Caco-2 (cell line): ENCODE data around the gene BOD1L2. TPM values are rescaled to one million over a fixed set of nuclear protein-coding genes. Genes with fewer than 3 reads are reported as not detected.

Source experiments
- BruUV-seq: library from RNA; stranded (reverse); fragments of 400-500 nt; replicated peaks from 2 replicates; lab custom pipeline; 2021; lab: Mats Ljungman, UMichigan
- CTCF ChIA-PET: fragments of 300-600 bp; sonication (Branson Sonifier 250); formaldehyde crosslinking; loops from one replicate; lab custom pipeline; 2022; ENCODE audit warnings: antibody characterized with exemption; lab: Charles Lee
- POLR2A ChIA-PET: fragments of 300-600 bp; sonication (Branson Sonifier 250); formaldehyde crosslinking; loops from one replicate; lab custom pipeline; 2022; ENCODE audit warnings: antibody characterized with exemption; lab: Charles Lee
- DNase-seq, 2 experiments: peaks; one replicate each; pipeline versions ENCODE4 v3.0.0 to v3.0.0-alpha.2; 2020 to 2022
- H3K27me3 ChIP-seq: replicated peaks from 2 replicates; pipeline ENCODE4 v1.6.0; 2011; ENCODE audit warnings: low read length; ENCODE audit not compliant: control insufficient read depth, insufficient read depth
- H3K36me3 ChIP-seq: 2 replicates; pipeline ENCODE4 v1.5.1; 2011; ENCODE audit warnings: low read length; ENCODE audit not compliant: control insufficient read depth, insufficient read depth
- H3K4me1 ChIP-seq: fragments of 250-450 bp; sonication (Bioruptor Pico); 2 replicates; pipeline ENCODE4 v1.5.1; 2020; ENCODE audit warnings: mild to moderate bottlenecking
- H3K4me3 ChIP-seq: 2 replicates; pipeline ENCODE4 v1.5.1; 2011; ENCODE audit warnings: low read depth, mild to moderate bottlenecking, control low read depth, low read length
- H3K9me3 ChIP-seq: fragments of 250-450 bp; sonication (Bioruptor Pico); 2 replicates; pipeline ENCODE4 v1.5.1; 2020; ENCODE audit warnings: mild to moderate bottlenecking, moderate library complexity
- H3K27ac Mint-ChIP-seq: one replicate; pipeline ENCODE4 v1.8.0; 2022; ENCODE audit warnings: mixed read lengths; ENCODE audit not compliant: unreplicated experiment
- H3K27me3 Mint-ChIP-seq: one replicate; pipeline ENCODE4 v1.8.0; 2022; ENCODE audit warnings: mixed read lengths; ENCODE audit not compliant: insufficient read depth, unreplicated experiment
- H3K36me3 Mint-ChIP-seq: one replicate; pipeline ENCODE4 v1.8.0; 2022; ENCODE audit warnings: mild to moderate bottlenecking, mixed read lengths; ENCODE audit not compliant: insufficient read depth, unreplicated experiment
- H3K4me1 Mint-ChIP-seq: one replicate; pipeline ENCODE4 v1.8.0; 2022; ENCODE audit warnings: low read depth, mixed read lengths; ENCODE audit not compliant: unreplicated experiment
- H3K4me3 Mint-ChIP-seq: one replicate; pipeline ENCODE4 v1.8.0; 2022; ENCODE audit warnings: mild to moderate bottlenecking, moderate library complexity, mixed read lengths; ENCODE audit not compliant: unreplicated experiment
- H3K9me3 Mint-ChIP-seq: one replicate; pipeline ENCODE4 v1.8.0; 2022; ENCODE audit warnings: mixed read lengths; ENCODE audit not compliant: unreplicated experiment
- intact Hi-C: fragments of 100-400 bp; cut with micrococcal nuclease; formaldehyde crosslinking; loops from one replicate; pipeline ENCODE4 v1.10.0; 2022; ENCODE audit not compliant: unreplicated experiment
- total RNA-seq: library from RNA; stranded (reverse); gene quantifications from 2 replicates; pipeline ENCODE4 v1.2.3, GENCODE V29; 2022
- TF ChIP-seq, protein P1 (sequence below), 2 experiments: fragments of 200-600 bp in 1 of 2; IDR thresholded peaks; 1 replicate in 1 of 2; 2 replicates in 1 of 2; pipeline versions ENCODE4 v1.5.1 to v1.8.0; 2011 to 2022; ENCODE audit warnings: antibody characterized with exemption in 1 of 2, control low read depth in 1 of 2, inconsistent platforms in 1 of 2, low read depth in 1 of 2, low read length in 1 of 2, mild to moderate bottlenecking in 1 of 2, moderate library complexity in 1 of 2; ENCODE audit not compliant: insufficient read depth in 1 of 2, severe bottlenecking in 1 of 2, unreplicated experiment in 1 of 2

Gene BOD1L2
- total RNA-seq, 1 experiment from 2014 or later: not detected

DNA sequence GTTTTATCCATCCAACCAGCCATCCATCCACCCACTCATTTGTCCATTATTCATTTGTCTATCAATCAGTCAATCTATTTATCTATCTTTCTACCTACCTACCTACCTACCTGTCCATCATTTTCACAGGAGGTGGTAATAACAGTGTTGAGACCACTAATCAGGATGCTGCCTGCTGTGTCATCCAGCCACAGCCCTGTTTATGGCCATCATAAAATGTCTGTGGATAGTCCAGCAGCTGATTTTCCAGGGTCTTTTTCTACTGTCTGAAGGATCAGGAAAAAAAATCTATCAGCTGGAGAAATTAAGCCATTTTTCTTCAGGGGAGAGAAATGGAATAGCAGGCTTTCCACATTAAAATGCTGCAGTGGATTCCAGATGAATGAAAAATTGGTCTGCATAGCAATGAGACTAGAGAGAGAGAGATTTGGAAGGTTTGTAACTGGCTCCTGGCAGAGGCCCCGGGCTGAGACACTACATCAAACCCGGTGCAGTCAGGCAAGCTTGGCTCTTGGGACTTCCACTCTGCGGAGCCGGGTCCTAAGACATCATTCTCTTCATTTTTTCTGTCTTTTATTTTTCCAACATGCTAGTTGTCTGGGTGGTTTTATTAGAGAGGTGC lies 33.0 kb upstream of the BOD1L2 start:
- Mint-ChIP-seq H3K36me3 (no peaks in the 10 kb centered on the region), H3K4me3 (no peak overlapping the region), H3K9me3 (no peaks in the 10 kb centered on the region), H3K27me3 (no peaks in the 10 kb centered on the region), H3K4me1 (no peaks in the 10 kb centered on the region), H3K27ac (no peak overlapping the region)
- no TSS peak for BruUV-seq
- DNase-seq: no peak
- TF ChIP-seq, protein P1, sequence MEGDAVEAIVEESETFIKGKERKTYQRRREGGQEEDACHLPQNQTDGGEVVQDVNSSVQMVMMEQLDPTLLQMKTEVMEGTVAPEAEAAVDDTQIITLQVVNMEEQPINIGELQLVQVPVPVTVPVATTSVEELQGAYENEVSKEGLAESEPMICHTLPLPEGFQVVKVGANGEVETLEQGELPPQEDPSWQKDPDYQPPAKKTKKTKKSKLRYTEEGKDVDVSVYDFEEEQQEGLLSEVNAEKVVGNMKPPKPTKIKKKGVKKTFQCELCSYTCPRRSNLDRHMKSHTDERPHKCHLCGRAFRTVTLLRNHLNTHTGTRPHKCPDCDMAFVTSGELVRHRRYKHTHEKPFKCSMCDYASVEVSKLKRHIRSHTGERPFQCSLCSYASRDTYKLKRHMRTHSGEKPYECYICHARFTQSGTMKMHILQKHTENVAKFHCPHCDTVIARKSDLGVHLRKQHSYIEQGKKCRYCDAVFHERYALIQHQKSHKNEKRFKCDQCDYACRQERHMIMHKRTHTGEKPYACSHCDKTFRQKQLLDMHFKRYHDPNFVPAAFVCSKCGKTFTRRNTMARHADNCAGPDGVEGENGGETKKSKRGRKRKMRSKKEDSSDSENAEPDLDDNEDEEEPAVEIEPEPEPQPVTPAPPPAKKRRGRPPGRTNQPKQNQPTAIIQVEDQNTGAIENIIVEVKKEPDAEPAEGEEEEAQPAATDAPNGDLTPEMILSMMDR (IDR thresholded peaks at IDR 0.05; ENCODE audit: insufficient read depth in 1 of 2, low read depth in 1 of 2, low read length in 1 of 2, severe bottlenecking in 1 of 2, unreplicated experiment in 1 of 2): no peak
- ChIA-PET CTCF (no interaction called here), POLR2A (no interaction called here)
- Histone ChIP-seq H3K9me3 (no peaks in the 10 kb centered on the region), H3K4me3 (no peak overlapping the region), H3K4me1 (no peaks in the 10 kb centered on the region), H3K36me3 (no peaks in the 10 kb centered on the region), H3K27me3 (no peaks in the 10 kb centered on the region)
- intact Hi-C loops: no loop called here

DNA sequence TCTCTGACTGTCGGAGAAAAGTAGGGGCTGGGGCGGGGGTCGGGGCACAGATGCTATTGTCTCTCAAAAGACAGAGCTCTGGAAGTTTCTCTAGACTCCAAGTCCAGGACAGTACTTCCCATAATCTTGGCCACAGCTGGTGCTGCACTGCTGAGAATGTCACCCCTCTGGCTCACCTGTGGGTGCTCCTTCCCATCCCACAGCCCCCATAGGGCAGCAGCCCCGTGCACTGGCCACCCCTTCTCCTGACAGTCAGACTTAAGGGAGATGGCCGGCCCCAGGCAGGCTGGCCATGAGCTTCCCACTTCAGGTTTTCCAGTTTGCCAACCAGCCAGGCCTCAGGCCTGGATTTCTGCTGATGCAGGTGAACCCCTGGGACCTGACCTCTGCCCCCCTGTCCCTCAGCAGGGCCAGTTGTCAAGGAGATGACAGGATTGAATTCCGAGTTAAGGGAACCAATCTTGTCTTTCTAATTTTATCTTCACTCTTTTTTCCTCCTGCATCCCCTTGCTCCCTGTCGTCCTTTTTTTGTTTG lies 30.2 kb upstream of the BOD1L2 start:
- no peaks in the 10 kb centered on the region for H3K36me3 Mint-ChIP-seq
- Histone ChIP-seq H3K36me3 (no peaks in the 10 kb centered on the region), H3K9me3 (no peaks in the 10 kb centered on the region), H3K4me3 (no peak overlapping the region), H3K27me3 (no peaks in the 10 kb centered on the region), H3K4me1 (no peaks in the 10 kb centered on the region)
- POLR2A ChIA-PET: no interaction called here
- H3K9me3 Mint-ChIP-seq: no peaks in the 10 kb centered on the region
- CTCF ChIA-PET: no interaction called here
- no peaks in the 10 kb centered on the region for H3K27me3 Mint-ChIP-seq
- no peak overlapping the region for H3K27ac Mint-ChIP-seq
- DNase-seq: no peak
- BruUV-seq: no TSS peak
- H3K4me1 Mint-ChIP-seq: no peaks in the 10 kb centered on the region
- TF ChIP-seq, protein P1 (IDR thresholded peaks at IDR 0.05; ENCODE audit: insufficient read depth in 1 of 2, low read depth in 1 of 2, low read length in 1 of 2, severe bottlenecking in 1 of 2, unreplicated experiment in 1 of 2): no peak
- no peak overlapping the region for H3K4me3 Mint-ChIP-seq
- intact Hi-C loops: no loop called here

DNA sequence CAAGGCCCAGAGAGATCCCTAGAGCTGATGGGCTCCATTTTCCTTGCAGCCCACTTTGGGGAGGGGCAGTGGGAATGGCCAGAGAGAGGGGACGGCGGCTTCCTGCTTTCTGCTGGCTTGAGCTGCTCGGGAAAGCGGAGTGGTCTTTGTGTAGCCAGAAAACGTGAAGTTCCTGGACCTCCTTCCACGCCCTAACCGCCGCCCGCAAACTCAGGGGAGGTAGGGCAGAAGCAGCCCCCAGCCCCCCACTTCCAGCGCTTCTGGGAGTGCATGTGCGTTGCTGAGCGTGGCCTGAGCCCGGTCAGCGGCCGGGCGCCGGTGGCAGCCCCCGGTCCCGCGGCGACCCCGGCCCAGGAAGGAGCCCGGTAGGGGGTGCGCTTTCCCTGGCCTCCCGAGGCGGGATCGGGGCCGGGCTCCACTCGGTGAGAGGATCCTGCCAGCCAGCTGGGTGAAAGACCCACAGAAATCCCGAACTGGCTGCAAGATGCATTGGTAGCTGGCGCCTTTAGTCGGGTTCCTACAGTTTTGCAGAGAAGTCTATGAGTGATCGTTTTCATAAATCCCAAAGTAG lies 25.3 kb upstream of the BOD1L2 start:
- no peak for DNase-seq
- H3K4me3 ChIP-seq: no peak overlapping the region
- Mint-ChIP-seq H3K4me3 (no peak overlapping the region), H3K27ac (no peak overlapping the region), H3K27me3 (no peaks in the 10 kb centered on the region), H3K9me3 (no peaks in the 10 kb centered on the region), H3K4me1 (no peaks in the 10 kb centered on the region), H3K36me3 (no peaks in the 10 kb centered on the region)
- TF ChIP-seq, protein P1 (IDR thresholded peaks at IDR 0.05; ENCODE audit: insufficient read depth in 1 of 2, low read depth in 1 of 2, low read length in 1 of 2, severe bottlenecking in 1 of 2, unreplicated experiment in 1 of 2): no peak
- ChIA-PET POLR2A (no interaction called here), CTCF (no interaction called here)
- intact Hi-C loops: no loop called here
- H3K9me3 ChIP-seq: no peaks in the 10 kb centered on the region
- no peaks in the 10 kb centered on the region for H3K36me3 ChIP-seq
- no peaks in the 10 kb centered on the region for H3K4me1 ChIP-seq
- no TSS peak for BruUV-seq
- no peaks in the 10 kb centered on the region for H3K27me3 ChIP-seq
